LoVo (cell line): ENCODE results near the gene FLYWCH2.
A peak's percentile ranks its signal among the peaks of the same experiment; 100 is the strongest.

Experiments
- DNase-seq: peaks from one replicate; pipeline ENCODE4 v3.0.0-alpha.2; 2016; ENCODE audit warnings: low spot score

The FLYWCH2 gene

DNA sequence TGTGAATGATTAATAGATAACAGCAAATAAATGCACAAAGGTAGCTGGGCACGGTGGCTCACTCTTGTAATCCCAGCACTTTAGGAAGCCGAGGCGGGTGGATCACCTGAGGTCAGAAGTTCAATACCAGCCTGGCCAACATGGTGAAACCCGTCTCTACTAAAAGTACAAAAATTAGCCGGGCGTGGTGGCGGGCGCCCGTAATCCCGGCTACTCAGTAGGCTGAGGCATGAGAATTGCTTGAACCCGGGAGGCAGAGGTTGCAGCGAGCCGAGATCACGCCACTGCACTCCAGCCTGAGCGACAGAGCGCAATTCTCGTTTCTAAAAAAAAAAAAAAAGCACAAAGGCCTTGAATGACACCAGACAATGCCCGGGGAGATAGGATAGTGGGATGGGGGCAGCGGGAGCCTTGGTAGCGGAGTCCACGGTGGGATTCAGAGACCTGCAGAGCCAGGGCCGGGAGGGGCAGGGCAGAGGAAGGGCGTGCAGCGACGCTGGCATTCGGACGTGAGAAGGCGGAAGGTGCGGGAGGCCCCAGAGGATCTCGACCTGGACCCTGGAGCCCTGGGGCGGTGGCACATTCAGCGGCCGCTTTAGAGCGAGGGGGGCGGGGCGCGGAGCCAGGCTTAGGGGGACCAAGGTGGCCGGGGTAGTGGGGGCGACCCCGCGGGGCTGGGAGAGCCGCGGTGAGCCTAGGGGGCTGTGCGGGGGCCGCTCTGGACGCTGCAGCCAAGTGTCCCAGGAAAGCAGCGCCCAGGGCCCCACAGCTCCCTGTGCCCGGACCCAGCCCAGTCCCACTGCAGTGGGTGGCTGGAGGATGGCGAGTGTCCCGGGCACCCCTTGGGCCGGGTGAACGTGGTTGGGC lies 999 bp upstream of the FLYWCH2 start:
- DNase-seq, result no peak

DNA sequence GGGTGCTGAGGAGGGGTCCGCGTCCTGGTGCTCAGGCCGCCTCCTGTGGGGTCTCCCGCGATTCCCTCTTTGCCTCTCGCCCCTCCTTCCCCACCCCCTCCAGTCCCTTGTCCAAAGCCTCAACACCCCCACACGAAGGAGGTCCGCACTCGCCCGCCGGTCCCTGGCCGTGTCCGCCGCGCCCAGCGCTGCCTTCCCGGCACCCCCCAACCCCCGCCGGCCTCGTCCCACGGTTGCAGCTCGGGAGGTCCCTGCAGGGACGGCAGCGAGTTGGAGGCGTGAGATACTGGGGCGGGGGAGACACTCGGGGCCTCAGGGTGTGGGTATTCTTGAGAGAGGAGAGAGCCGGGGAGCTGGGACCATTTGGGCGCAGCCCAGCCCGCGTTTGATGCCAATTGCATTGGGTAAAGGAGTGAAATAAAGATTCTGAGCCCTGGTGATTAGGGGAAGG lies 468 bp downstream of the FLYWCH2 start:
- no peak for DNase-seq

DNA sequence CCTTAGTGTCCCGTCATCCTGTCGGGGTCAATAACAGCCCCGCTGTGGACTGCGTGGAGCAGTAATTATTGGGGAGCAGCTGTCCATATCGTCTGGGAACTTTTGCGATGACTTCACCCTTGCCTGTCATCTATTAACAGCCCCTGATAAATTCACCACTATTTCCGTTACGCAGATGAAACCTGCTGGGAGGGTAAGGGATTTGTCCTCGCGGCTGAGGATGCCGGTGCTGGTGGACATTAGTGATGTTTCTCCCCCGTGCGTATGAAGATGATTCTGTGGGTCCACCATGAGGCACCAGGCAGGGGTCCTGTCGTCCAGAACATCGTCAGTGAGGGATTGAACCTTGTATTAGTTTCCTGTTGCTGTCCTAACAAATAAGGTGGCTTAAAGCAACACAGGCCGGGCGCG lies 1.0 kb downstream of the FLYWCH2 start:
- no peak for DNase-seq

DNA sequence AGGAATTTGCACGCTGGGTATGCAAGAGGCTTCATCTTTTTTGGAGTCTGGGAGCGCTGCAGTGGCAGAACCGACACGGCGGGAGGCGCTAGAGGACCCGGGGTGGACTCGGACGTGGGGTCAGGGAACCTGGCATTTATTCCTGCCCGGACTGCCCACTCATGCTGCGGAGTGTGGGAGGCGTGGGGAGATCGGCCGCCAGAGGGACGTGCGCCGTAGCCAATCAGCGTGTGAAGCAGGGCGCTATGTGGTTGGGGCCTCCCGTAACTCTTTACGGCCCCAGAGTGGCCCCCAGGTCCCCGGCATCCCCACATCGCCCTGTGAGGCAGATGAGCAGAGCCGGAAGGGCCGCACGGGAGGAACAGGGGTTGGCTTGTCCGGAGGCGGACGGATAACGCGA lies 11.2 kb downstream of the FLYWCH2 start:
- DNase-seq, result no peak

DNA sequence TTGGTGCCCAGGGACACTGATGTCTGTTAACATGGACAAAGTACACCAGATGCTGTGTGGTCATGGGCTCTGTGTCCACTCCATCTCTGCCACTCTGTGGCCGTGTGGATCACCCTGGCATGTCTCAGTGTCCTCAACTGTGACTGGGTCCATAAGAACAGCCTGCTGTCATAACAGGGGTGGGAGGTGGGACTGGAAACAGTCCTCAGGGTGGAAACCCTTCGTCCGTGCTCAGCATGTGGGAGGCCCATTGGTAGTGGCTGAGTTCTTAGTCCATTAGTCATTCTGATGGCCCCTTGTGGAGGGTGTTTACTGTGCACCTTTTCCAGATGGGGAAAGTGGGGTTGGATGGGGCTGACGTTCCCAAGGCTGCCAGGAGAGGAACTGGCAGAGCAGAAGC lies 12.8 kb downstream of the FLYWCH2 start:
- no peak for DNase-seq

DNA sequence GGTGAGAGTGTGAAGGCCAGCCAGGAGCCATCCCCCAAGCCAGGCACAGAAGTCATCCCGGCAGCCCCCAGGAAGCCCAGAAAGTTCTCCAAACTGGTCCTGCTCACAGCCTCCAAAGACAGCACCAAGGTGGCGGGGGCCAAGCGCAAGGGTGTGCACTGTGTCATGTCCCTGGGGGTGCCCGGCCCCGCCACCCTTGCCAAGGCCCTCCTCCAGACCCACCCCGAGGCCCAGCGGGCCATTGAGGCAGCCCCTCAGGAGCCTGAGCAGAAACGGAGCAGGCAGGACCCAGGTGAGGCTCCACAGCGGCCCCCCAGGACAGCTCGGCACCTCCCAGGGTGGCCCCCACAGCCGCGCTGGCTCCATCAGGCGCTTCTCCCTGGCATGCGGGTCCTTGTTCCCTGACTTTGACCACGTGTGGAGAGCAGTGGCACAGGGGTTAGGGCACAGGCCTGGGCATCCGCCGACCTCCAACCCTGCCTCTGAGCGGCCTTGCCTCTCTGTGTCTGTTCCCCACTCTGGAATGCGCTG lies 13.5 kb downstream of the FLYWCH2 start:
- DNase-seq, result no peak

DNA sequence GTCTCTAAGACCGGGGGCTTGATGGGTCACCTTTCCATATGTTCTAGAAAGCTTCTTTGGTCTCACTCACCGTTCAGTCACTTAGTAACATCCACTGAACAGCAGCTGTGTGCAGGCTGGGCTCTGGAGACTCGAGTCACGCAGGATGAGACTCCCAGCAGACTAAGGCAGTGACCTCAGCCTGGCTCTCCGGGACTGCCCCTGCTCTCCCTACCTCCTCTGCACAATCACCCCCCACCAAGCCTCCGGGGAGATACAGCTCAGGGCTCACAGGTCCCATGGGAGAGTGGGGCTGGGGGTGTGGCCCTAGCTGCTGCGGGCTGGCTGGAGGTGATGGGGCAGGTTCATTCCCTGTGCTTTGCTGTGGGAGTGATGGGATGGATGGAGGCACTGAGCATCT lies 14.1 kb downstream of the FLYWCH2 start:
- DNase-seq, result no peak

DNA sequence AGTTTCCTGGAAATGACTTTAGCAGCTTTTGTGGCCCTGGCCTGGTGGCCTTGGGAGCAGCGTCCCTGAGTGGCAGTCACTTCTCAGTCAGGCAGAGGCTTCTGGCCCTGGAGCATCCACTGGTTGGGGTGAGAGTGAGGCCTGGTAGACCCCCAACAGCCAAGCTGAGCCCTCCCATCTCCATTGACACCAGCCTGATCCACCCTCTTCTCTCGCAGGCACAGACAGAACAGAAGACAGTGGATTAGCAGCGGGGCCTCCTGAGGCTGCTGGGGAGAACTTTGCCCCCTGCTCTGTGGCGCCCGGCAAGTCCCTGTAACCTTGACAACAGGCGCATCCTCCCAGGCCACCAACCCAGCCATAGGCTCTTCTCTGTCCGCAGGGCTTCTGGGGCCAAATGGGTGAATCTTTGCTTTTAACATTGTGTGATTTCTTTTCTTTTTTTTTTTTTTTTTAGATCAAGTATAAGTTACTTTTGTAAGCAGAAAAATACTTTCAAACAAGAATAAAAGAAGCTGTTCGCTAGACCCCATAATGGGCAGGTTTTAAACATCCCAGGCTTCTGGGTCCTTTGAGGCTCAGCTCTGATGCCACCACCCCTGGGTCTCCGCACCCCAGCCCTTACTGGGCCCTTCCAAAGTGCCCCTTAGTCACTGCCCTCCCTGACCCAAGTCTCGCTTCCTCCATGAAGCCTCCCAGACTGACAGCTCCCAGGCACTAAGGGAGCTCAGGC lies 16.0 kb downstream of the FLYWCH2 start:
- DNase-seq, result no peak

DNA sequence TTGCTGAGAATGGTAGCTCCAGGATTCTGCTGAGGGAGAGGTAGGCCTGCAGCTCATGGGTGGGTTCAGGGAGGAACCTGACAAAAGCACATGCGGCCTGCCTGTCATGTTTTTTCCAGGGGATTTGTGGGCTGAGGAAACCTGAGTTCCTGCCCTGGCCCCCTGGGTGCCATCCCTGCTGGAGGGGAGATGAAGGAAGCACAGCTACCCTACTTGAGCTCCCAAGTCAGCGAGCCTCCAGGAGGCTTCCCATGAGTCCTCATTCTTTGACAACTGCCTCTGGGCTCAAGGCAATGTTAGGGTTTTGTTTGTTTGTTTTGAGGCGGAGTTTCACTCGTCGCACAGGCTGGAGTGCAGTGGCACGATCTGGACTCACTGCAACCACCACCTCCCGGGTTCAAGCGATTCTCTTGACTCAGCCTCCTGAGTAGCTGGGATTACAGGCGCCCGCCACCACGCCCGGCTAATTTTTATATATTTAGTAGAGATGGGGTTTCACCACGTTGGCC lies 16.6 kb downstream of the FLYWCH2 start:
- DNase-seq, result no peak

DNA sequence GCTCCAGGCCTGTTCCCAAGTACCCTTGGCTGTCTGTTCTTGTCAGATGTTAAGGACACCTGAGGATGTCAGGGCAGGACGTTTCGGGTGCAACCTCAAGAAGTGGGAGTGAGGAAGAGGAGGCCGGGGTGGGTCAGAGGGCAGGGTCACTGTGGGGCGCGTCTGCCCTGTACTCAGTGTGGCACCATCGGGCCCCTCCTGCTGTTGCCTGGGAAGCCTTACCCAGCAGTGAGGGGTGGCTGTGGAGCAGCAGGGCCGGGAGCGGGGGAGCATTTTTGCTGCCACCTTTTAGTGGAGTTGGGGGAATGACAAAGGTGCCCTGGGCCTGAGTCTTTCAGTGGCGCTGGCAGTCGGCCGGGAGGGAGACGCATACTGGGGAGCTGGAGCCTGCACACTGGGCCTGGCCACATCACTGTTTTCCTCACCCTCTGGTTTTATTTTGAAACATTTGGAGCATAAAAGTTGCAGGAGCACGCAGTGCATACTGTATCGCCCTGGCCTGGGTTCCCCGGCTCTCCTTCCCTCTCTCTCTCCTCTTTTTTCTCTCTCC lies 17.6 kb downstream of the FLYWCH2 start:
- no peak for DNase-seq

DNA sequence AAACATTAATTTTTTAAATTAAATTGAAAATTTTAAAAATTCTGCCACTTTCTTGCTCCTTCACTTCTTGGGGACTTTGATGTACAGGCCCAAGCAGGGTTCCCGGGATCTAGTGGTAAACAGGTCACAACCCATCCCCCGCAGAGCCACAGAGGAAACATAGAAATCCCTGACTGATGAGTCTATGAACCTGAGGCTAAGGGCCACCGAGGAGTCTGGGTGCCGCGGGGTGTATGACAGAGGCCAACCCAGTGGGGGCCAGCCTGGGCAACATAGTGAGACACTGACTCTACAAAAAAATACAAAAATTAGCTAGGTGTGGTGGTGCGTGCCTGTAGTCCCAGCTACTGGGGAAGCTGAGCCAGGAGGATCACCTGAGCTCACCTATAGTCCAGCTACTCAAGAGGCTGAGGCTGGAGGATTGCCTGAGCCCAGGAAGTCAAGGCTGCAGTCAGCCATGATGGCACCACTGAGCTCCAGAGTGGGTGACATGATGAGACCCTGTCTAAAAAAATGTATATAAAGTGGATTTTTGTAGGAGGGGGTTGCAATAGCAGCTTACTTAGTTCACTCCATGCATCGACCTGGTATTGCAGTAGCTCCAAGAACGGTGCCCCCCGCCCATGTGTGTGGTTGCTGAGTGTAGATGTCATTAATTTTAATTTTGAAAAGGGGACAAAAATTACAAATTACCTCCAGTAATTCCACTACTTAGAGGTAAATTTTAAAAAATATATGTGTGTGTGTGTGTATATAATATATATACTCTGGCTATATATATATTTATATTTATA lies 19.5 kb downstream of the FLYWCH2 start:
- DNase-seq, result no peak

DNA sequence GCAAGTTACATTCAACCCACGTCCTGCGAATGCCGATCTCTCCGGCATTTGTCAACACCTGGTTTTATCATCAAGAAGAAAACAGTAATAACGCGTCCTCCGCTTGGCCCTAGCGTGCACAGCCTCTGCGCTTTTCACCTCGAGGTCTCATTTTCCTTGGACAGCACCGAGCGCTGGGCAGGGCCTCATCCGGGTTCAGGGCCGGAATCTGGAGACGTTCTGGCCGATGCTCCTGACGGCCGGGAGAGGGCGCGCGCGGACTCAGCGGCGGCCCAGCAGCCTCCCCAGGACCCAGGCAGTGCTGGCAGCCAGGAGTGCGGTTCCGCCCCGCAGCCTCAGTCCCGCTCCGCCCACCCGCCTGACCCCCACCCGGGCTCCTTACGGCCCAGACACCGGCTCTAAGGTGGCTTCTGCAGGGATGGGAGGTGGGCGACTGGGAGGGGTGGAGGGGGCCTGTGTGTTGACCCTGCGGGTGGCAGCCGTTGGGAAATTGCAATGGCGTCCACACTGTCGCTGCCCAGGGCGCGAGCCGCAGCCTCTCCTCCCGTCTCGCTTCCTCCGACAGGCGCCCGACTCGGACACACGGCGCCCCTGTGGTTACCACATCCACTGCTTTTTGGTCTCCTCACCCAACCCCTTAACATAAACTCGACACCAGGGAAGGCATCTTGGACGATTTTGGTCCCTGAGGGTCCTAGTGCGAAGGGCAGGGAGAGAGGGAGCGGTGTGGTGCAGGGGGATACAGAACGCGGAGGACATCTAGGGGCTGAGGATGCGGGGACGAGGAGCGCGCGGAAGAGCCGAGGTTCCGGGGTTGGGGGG lies 21.3 kb downstream of the FLYWCH2 start:
- DNase-seq, result peak; percentile 94

DNA sequence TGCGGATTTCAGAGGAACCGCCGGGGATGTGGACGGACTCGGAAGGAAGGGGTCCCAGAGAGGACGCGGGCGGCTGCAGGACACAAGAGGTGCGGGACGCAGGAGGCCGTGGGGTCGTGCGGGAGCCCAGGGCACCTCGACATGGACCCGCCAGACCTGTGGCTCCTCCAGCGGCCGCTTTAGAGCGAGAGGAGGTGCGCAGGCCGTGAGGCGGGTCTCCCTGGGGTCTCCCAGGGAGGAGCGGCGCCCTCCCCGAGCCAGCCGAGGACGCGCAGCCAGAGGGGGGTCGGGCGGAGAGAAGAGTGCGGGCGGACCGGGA lies 21.9 kb downstream of the FLYWCH2 start:
- no peak for DNase-seq

DNA sequence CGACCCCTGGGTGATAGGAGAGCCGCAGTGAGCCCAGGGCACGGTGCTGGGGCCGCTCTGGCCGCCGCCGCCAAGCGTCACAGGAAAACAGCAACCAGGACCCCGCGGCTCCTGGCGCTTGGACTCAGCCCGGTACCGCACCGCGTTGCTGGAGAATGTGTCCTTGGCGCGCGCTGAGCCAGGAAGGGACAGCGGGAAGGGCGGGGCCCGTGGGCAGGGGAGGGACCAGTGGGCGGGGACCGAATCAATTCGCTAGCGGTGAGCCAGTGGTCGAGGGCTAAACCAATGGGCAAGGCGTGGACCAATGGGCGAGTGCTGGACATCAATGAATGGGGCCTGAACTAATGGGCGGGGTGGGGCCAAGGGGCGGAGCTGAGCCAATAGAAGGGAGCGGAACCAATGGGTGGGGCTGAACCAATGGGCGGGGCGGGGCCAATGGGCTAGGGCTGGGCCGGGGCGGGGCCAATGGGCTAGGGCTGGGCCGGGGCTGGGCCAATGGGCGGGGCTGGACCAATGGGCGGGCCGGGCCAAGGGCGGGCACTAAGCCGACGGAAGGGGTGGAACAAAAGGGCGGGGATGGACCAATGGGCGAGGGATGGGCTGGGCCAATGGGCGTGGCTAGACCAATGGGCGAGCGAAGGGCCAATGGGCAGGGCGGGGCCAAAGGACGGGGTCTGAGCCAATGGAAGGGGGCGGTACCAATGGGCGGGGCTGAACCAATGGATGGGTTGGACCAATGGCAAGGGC lies 22.4 kb downstream of the FLYWCH2 start:
- DNase-seq, result peak; percentile 98

DNA sequence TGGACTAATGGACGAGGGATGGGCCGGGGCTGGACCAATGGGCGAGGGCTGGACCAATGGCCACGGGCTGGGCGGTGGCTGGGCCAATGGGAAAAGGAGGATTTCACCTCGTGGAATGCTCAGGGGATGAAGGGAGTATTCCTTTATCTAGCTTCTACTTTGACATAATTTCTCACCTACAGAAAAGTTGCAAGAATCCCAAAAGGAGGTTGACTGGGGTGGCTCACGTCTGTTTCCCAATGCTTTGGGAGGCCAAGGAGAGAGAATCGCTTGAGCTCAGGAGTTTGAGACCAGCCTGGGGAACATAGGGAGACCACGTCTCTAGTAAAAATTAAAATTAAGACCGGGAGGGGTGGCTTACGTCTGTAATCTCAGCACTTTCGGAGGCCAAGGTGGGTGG lies 23.0 kb downstream of the FLYWCH2 start:
- DNase-seq, result no peak

DNA sequence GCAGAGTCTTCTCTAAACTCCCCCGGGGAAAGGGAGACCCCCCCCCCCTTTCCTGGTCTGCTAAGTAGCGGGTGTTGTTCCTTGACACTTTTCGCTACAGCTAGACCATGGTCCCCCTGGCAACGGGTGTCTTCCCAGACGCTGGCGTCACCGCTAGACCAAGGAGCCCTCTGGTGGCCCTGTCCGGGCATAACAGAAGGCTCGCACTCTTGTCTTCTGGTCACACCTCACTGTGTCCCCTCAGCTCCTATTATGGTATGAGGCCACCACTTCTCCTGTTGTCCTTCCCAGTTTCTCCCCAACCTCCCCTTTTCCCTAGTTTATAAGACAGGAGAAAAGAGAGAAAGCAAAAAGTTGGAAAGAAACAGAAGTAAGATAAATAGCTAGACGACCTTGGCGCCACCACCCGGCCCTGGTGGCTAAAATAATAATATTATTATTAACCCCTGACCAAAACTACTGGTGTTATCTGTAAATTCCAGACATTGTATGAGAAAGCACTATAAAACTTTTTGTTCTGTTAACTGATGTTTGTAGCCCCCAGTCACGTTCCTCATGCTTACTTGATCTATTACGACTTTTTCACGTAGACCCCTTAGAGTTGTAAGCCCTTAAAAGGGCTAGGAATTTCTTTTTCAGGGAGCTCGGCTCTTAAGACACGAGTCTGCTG lies 24.2 kb downstream of the FLYWCH2 start:
- peak; percentile 28 for DNase-seq

DNA sequence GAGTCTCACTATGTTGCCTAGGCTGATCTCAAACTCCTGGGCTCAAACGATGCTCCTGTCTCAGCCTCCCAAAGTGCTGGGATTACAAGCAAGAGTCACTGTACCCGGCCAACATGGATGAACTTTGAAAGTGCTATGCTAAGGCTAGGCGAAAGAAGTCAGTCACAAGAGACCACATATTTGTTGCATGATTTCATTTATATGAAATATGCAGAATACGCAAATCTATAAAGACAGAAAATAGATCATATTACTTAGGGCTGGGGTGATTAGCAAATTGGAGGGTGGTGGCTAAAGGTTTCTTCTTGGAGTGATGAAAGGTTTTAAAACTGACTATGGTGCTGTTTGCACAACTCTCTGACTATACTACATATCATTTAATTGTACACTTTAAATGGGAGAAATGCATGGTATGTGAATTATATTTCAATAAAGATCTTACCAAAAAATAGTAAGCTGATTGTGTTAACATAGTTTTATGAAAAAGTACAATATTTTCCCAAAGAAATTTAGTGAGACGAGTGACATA lies 27.5 kb downstream of the FLYWCH2 start:
- DNase-seq, result no peak

DNA sequence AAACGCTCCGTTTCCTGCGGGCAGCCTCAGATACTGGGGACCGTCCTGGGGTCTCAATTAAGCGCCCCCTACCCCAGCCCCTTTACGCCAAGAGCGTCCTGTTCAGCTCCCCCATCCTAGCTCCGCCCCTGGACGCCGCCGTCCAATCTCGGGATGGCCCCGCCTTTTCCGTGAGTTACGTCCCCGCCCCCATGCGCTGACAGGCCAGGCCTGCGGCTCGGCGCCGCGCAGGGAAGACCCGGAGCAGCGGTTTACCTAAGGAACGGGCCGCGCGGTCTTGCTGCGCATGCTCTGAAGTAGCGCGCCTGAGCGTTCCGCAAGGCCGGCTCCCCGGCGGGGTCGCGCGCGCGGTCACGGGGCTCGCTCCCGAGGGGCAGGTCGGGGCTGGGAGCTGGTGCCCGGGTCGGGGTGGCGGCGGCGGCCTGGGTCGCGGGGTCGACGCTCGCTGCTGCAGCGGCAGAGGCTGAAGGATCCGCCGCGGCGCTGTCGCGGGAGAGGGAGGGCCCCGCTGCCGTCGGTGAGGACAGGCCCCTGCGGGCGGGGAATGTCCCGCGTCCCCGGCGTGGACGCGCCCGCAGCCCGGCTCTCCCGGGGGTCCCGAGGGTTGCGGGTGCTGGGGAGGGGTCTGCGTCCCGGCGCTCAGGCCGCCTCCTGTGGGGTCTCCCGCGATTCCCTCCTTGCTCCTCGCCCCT lies 28.8 kb downstream of the FLYWCH2 start, which contains the start of gene FLYWCH1:
Gene FLYWCH1 (plus strand): TSS at position 294 of the 692 bp plus-strand sequence. CDS start 17,755 bp downstream, outside the sequence.
- peak; percentile 98 for DNase-seq
